HG02642 (cell line): ENCODE measurements around the gene OLIG3.

Experiments
- ATAC-seq: cut with Tn5 transposase; IDR thresholded peaks from one replicate; pipeline ENCODE4 v1.9.1; 2021; ENCODE audit warnings: mild to moderate bottlenecking; ENCODE audit not compliant: unreplicated experiment, poor library complexity

The OLIG3 gene

DNA sequence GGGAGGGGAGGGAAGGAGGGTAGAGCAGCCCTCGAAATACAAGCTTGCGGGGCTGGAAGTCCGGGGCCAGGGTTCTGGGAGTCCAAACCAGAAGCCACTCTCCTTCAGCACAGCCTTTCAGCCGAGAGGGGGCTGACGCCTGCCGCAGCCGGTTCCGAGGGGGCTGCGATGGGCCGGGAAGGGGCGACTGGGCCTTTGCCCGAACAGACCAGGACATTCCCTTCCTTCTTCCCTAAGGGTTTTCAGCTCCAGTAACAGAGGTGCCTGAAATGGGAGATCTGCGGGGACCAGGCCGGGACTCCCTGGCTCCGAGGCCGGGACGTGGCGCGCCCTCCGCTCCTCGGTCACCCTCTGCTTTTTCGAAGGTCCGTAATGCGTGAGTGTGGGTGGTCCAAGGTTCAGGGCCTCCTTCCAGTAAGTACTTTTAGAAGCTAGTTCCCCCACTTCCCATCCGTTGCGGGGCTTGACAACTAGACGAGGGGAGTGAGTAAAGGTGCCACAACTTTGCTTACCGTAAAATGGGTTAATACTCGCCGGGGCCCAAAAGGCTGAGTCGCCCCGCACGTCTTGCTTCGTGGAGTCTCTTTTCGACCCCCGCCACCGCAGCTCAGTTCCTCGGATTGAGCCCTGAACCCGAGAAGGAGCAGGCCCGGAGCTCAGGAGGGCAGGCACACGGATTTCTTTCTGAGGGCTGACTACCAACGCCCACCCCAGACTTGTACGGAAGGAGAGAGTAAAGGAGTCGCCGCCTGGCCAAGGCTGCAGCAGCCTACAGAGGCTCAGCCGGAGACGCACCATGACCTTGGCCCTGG is 2.9 kb upstream of the OLIG3 start:
- no peak for ATAC-seq

DNA sequence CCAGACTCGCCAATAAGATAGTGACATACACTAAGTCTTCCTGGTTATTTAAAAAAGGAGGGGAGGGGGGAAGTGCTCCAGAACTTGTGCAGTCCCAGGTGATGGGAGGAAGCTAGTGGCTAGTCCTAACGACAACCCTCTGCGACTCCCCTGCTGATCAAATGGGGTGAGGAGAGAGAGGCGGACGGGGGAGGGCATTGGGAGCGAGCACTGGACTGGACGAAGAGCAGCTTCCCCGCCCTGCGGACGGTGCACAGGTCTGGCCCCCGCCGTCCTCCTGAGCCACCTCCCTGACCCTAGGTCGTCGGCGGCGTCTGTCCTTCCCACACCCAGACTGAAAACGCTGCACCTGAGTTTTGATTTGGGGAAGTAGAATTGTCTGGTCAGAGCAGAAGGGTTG is 2.2 kb upstream of the OLIG3 start:
- no peak for ATAC-seq

DNA sequence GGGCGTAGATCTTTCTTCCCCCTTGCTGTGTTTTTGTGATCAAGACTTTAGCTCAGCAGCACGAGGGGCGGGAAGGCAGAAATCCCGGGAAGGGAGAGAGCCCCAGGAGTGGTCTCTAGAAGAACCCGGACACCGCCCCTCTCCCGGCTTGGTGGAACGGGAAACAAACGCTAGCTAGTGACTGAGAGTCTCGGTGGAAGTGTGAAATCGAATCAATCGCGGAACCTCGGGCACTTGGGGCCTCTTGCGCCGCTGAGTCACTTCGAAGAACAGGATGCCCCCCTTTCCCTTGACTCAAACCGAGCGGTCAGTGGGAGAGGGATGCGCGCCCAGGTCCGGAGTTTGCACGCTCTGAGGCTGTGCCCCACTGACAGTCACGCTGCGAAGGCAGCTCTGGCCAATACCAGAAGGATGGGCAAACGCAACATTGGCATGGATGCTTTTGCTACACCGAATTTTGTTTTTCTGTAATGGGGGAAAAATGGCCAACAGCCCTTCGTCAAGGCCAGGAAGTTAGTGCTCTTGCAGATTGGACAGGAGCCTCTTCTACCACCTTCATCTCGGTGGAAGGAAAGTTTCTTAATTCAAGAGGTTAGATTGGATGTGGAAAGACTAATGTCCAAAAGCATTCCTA is 1.6 kb upstream of the OLIG3 start:
- ATAC-seq: no peak

DNA sequence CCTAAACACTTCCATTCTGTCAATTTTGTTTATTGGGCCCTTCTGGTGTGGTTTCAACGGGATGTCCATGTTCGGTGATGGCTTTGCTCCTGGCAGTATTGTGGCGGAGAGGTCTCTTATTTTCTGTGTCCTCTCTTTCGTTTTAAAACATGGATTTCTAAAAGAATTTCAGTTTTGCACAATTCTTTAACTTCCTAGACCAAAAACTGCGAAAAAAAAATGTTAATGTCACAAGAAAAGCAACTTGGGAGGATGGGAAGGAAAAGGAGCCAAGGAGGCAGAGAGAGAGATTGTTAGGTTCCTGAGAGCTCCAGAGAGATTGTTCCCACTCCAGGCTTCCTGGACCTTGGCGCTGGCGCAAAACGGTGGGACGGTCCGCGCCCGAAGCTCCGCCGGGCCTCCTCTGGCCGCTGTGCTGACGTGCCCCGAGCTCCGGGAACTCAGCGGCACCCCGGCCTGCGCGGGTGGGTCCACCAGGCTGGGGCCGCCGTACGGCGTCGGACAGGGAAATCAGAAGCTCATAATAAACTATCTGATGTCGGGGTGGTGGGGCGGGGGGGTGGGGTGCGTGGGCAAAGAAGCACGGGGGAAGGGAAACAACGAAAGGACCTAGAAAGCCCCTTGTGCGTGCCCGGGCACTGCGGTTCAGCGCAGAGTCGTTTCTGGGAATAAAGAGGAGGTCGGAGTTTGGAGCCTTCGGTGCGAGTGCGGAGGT is 951 bp upstream of the OLIG3 start:
- no peak for ATAC-seq

GRCh38 chr6:137493218-137494038 is 766 bp downstream of the OLIG3 start:
- no peak for ATAC-seq

DNA sequence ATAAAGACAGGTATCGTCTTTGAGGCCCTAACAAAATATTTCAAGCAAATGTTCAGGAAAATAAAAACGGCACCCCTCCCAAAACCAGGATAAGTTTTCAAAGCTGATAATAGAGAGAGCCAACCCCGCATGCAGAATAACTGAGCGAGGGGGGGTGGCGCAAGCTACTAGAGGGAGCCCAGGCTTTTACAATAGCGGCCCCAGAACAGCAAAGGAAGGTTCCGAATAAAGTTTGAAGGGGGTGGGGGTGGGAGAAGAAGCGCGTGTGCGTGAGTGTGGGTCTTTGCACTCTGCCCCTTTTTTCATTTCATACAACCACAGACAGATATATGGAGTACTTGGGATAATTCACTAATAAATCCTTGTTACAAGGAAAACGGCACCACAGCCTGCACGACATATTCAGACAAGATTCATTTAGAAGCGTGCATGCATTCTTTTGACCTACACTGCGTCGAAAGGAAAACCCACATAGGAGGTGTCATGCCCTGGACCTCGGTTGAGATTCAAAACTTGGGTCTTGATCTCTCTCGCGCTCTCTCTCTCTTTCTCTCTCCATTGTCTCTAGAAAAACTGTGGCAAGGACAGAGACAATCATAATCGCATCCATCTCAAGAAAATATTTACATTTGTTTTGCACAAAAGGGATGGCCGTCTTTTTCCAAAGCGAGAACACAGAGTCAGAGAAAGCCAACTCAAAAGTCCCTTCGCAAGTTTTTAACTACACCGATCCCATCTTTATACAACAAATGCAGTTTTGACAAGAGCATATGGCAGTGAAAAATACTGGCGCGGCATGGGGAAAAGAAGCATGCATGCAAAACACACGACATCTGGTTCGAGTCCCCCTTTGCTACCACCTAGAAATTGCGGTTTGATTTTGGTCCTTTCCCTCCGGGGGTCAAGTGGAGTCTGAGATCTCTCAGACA is 1.6 kb downstream of the OLIG3 start:
- ATAC-seq: no peak

DNA sequence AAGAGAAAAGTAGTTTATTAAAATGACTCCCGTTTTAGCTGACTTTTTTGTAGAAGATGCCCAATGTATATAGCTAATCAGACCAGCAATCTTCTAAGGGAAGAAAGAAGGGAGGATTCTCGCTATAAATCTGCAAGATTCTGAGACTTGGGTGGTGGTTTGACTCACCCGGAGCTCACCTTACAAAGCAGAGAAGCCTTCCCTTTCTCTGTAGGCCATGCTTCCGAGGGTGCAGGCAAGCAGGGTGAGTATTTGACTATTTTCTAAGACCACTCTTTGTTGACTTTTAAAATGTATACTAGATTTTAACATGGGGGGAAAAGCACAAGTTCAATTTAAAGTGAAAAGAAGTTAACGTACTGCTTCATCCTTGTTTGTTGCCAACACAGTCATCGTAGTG is 2.7 kb downstream of the OLIG3 start:
- ATAC-seq: no peak

GRCh38 chr6:137490961-137491360 is 3.2 kb downstream of the OLIG3 start:
- ATAC-seq: no peak

DNA sequence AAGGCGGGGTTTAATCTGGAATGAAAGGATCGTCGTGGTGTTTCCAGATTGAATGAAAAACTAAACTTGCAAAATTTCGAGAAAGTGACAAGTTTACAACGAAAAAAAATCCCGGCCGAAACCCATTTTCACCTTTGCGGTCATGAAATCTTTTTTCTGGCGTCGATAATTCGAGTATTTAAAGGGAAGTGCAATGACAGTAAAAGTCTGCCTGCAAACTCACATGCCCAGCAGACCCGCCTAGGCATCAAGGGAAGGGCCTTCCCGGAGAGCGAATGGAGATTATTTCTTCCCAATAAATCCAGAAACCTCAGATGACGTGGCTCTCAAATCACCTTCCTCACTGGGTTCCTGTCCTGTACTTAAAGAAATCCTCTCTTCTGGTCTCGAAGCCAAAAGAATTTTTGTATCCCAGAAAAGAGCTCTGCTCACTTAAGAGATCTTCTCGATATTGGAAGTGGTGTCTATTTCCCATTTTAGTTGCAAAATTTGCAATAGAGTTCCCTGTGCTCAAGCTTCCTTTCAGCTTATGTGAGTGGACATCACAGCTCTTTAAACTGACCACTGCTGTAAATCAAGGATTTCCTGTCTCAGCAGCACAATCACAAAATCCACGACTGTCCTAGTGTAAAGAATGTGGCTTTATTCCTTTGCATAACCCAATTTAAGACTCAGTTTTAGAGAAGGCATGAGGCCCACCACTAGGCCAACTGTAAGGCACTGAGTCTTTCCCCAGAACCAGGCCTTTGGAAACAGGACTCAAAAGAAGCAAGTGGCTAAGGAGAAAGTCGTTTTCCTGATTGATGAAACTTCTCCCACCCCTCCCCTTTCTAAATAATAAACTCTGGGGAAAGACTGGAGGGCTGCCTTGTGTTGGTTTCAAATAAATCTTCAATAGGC is 3.9 kb downstream of the OLIG3 start:
- no peak for ATAC-seq

DNA sequence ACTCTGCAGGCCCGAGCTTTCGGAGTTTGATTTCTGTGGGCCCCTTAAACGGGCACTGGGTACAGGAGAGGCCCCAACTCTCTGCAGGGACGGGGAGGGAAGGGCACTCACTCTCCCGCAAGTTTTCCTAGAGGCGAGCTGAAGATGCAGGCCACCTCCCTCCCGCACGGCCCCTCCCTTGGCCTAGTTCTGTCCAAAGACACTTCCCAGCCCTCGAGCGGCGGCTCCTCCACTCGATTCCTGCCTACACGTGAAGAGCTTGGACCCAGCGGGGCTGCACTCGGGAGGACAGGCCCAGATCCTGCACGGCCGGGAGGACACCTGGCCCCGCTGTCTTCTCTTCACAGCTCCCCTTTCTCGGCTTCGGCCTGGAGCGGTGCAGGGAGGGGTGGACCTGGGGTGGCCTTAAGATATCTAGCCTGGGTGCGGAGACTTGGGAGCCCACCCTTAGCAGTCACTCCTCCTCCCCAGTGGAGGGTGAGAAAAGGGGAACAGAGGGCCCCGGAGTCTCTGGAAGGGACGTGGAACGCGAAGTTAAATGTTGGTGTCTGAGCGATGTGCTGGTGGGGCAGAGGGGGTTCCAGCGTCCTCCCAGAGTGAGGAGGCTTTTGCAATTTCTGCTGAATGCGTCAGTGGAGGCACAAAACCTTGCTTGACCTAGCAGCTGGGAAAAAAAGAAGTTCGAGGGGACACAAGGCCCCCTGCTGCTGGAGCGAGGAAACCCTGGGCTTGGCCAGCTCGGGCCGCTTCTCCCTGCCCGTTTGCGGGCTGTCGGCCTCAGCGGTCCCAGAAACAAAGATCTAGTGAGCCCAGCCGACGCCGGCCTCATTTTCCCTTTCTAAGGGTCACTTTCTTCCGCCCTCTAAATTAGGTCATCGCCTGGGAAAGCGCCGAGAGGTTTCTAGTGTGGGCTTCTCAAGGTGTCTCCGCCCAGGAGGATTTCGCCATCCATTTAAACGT is 4.9 kb downstream of the OLIG3 start:
- ATAC-seq: no peak

- no peak for ATAC-seq
These were observed 5.8 kb downstream of the OLIG3 start for GRCh38 chr6:137488150-137489045.

- ATAC-seq: no peak
These were observed 6.4 kb downstream of the OLIG3 start for GRCh38 chr6:137487869-137488149.

GRCh38 chr6:137487181-137487868 is 6.9 kb downstream of the OLIG3 start:
- no peak for ATAC-seq

DNA sequence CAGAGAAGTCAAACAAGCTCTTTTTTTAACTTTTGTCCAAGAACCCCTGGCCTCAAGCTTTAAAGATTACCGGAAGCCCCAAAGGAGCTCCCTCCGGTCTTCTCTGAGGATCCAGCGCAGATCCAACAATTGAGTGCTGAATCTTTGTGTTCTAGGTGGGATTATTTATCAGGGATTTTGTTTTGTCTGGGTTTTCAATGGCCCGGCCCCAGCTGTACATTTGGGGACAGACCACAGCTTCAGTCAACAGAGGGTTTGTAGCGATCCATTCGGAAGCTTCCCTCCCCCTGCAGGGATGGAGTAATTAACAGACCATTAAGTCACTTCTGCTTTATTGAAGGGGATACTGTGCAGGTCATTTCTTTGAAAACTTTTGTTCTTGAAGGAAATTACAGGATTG is 7.8 kb downstream of the OLIG3 start:
- ATAC-seq: no peak

DNA sequence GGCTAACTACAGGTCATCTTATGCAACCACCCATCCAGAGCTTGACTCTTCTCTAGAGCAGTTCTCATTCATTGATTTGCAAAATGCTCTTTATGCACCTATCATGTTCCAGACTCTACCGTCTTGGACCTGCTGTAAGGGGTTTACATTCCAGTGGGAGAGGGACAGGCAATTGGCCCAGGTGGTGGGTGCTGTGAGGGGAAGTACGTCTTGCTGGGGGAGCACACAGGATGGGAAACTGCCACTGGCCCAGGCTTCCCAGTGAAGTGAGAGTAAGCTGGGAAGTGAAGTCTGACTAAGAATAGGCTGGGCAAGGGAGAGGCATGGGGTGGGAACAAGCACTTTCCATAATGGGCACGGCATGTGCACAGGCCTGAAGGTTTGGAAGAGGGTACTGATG is 13.8 kb downstream of the OLIG3 start:
- no peak for ATAC-seq

GRCh38 chr6:137475103-137475502 is 19.1 kb downstream of the OLIG3 start:
- ATAC-seq: no peak
